ENCODE results near the gene ST6GALNAC6. TPM values are rescaled to one million over a fixed set of nuclear protein-coding genes. Genes with fewer than 3 reads are reported as not detected.

The ST6GALNAC6 gene
- total RNA-seq, 1 donor from 2014 or later: 19.5 TPM

GRCh38 chr9:127931092-127931881 lies 31.9 kb upstream of the ST6GALNAC6 start:
- no peak for DNase-seq

GRCh38 chr9:127930231-127931091 lies 31.1 kb upstream of the ST6GALNAC6 start, which contains the start of gene PIP5KL1:
TSS of gene PIP5KL1 (minus strand) at chr9:127930777. CDS start at chr9:127930752, 25 bp downstream.
- peak; percentile 37 for DNase-seq

GRCh38 chr9:127929625-127929979 lies 30.2 kb upstream of the ST6GALNAC6 start:
- no peak for DNase-seq

- no peak for DNase-seq
Measured at GRCh38 chr9:127928676-127929624, 29.5 kb upstream of the ST6GALNAC6 start.

GRCh38 chr9:127927988-127928675 lies 28.7 kb upstream of the ST6GALNAC6 start:
- no peak for DNase-seq

GRCh38 chr9:127927201-127927987 lies 28.0 kb upstream of the ST6GALNAC6 start:
- DNase-seq: no peak

- no peak for DNase-seq
Measured at GRCh38 chr9:127926906-127927200, 27.4 kb upstream of the ST6GALNAC6 start.

- DNase-seq: no peak
Measured at GRCh38 chr9:127925959-127926905, 26.8 kb upstream of the ST6GALNAC6 start.

GRCh38 chr9:127924736-127925444 lies 25.5 kb upstream of the ST6GALNAC6 start:
- no peak for DNase-seq

GRCh38 chr9:127923771-127924170 lies 24.4 kb upstream of the ST6GALNAC6 start:
- DNase-seq: no peak

GRCh38 chr9:127923046-127923445 lies 23.6 kb upstream of the ST6GALNAC6 start:
- DNase-seq: no peak

- no peak for DNase-seq
Measured at GRCh38 chr9:127921557-127922120, 22.2 kb upstream of the ST6GALNAC6 start.

GRCh38 chr9:127920794-127921193 lies 21.4 kb upstream of the ST6GALNAC6 start:
- no peak for DNase-seq

GRCh38 chr9:127919253-127919815 lies 19.9 kb upstream of the ST6GALNAC6 start:
- peak; percentile 30 for DNase-seq

- no peak for DNase-seq
Measured at GRCh38 chr9:127918183-127919107, 19.0 kb upstream of the ST6GALNAC6 start.

GRCh38 chr9:127917603-127918002 lies 18.2 kb upstream of the ST6GALNAC6 start:
- DNase-seq: no peak
